ENCODE data around the gene RBM47.

DNA sequence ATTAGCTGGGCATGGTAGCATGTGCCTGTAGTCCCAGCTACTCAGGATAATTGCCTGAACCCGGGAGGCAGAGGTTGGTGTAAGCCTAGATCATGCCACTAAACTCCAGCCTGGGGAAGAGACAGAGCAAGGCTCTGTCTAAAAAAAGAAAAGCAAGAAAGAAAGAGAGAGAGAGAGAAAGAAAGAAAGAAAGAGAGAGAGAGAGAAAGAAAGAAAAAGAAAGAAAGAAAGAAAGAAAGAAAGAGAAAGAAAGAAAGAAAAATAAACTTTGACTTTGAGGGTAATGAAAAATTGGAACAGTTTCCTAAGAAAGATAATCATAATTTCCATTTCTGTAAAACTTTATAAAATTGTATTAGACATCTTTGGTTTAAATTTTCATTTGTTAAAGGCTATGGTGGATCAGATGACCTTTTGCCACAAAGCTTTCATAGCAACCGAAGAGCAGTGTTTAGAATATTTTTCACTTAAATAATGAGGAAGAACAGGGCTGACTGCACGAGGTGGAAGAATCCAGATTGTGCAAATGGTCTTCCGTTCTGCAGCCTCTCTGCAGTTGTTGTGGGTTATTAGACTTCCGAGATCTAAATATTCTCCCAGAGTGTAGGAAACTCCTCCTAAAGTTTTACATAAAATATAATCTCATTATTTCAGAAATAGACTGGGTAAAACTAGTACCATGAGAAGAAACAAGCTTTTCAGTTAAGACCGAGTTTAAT lies 55.9 kb downstream of the RBM47 start:
- TF ChIP-seq, protein P1, sequence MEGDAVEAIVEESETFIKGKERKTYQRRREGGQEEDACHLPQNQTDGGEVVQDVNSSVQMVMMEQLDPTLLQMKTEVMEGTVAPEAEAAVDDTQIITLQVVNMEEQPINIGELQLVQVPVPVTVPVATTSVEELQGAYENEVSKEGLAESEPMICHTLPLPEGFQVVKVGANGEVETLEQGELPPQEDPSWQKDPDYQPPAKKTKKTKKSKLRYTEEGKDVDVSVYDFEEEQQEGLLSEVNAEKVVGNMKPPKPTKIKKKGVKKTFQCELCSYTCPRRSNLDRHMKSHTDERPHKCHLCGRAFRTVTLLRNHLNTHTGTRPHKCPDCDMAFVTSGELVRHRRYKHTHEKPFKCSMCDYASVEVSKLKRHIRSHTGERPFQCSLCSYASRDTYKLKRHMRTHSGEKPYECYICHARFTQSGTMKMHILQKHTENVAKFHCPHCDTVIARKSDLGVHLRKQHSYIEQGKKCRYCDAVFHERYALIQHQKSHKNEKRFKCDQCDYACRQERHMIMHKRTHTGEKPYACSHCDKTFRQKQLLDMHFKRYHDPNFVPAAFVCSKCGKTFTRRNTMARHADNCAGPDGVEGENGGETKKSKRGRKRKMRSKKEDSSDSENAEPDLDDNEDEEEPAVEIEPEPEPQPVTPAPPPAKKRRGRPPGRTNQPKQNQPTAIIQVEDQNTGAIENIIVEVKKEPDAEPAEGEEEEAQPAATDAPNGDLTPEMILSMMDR (conservative IDR thresholded peaks at IDR 0.05; ENCODE audit: low read length), result no peak
- no peak for TF ChIP-seq EZH2phosphoT487 (IDR thresholded peaks at IDR 0.05; ENCODE audit: borderline replicate concordance)

Data from Loucy (cell line).